Mucosa of descending colon (tissue), 3 donors: ENCODE measurements around the gene LOXL4. TPM values are rescaled to one million over a fixed set of nuclear protein-coding genes. Genes with fewer than 3 reads are reported as not detected.

Experiments
- ATAC-seq: fragments of 200-7000 bp; cut with Tn5 transposase; one replicate; pipeline ENCODE4 v1.9.1; 2020; ENCODE audit warnings: mild to moderate bottlenecking, moderate library complexity
- DNase-seq, 3 donors: peaks; one replicate each; pipeline ENCODE4 v3.0.0-alpha.2; 2020
- H3K36me3 ChIP-seq: fragments of 200-600 bp; one replicate; pipeline ENCODE4 v1.8.0; 2021; ENCODE audit warnings: low read depth, mild to moderate bottlenecking
- H3K4me1 ChIP-seq: fragments of 200-600 bp; one replicate; pipeline ENCODE4 v1.8.0; 2021; ENCODE audit warnings: low read depth, mild to moderate bottlenecking
- H3K4me3 ChIP-seq: fragments of 200-600 bp; one replicate; pipeline ENCODE4 v1.8.0; 2021; ENCODE audit warnings: mild to moderate bottlenecking
- H3K9me3 ChIP-seq: fragments of 200-600 bp; one replicate; pipeline ENCODE4 v1.8.0; 2021; ENCODE audit warnings: mild to moderate bottlenecking
- CTCF ChIP-seq: fragments of 200-600 bp; IDR thresholded peaks from one replicate; pipeline ENCODE4 v1.8.0; 2022; ENCODE audit warnings: antibody characterized with exemption, mild to moderate bottlenecking
- intact Hi-C, 2 donors: fragments of 100-400 bp; cut with DNase I in 1 of 2; cut with micrococcal nuclease in 1 of 2; formaldehyde crosslinking; loops; one replicate each; pipeline versions ENCODE4 v1.11.0 to v1.11.1; 2022; cut with DNase I, micrococcal nuclease
- total RNA-seq, 3 donors: library from RNA; stranded (reverse); fragmentation: NEBNext Ultra II Directional in 2 of 3; extraction: Animal tissue kit (Norgen Biotek cat#: 25700) in 2 of 3; gene quantifications; one replicate each; pipeline versions ENCODE4 v1.2.1 to v1.2.4, GENCODE V29; 2021 to 2023
- donor health status: DM: no; HTN: no; CAD: no; lungs with moderate emphysema.
- donor health status: DM: no; HTN: no; CAD: no.
- donor health status: DM: no; HTN: yes; CAD: no.

The LOXL4 gene
- total RNA-seq, 3 donors from 2014 or later = 0.58 to 7.8 (median 0.58) TPM

- Histone ChIP-seq H3K4me3 (no peak overlapping the region), H3K36me3 (no peaks in the 10 kb centered on the region), H3K9me3 (no peaks in the 10 kb centered on the region), H3K4me1 (no peaks in the 10 kb centered on the region)
- no peak for TF ChIP-seq CTCF
- intact Hi-C loops = no loop called here
- no peak for DNase-seq
- ATAC-seq = no peak
Observed at GRCh38 chr10:98258683-98259454, 9.1 kb downstream of the LOXL4 start.

GRCh38 chr10:98257961-98258360 is 10.0 kb downstream of the LOXL4 start:
- no peaks in the 10 kb centered on the region for H3K9me3 ChIP-seq
- no peaks in the 10 kb centered on the region for H3K36me3 ChIP-seq
- ATAC-seq (no peak), DNase-seq (no peak)
- intact Hi-C loops = no loop called here
- no peak overlapping the region for H3K4me3 ChIP-seq
- H3K4me1 ChIP-seq = no peaks in the 10 kb centered on the region
- no peak for TF ChIP-seq CTCF

GRCh38 chr10:98257198-98257597 is 10.8 kb downstream of the LOXL4 start:
- DNase-seq = no peak
- no peak overlapping the region for H3K4me3 ChIP-seq

GRCh38 chr10:98256692-98257091 is 11.3 kb downstream of the LOXL4 start:
- Histone ChIP-seq H3K9me3 (no peaks in the 10 kb centered on the region), H3K4me1 (no peaks in the 10 kb centered on the region), H3K36me3 (no peaks in the 10 kb centered on the region), H3K4me3 (no peak overlapping the region)
- DNase-seq (no peak), ATAC-seq (no peak)
- no peak for TF ChIP-seq CTCF
- intact Hi-C loops = no loop called here

More at GRCh38 chr10:98257198-98257597, 10.8 kb downstream of the LOXL4 start:
- ATAC-seq = no peak
- intact Hi-C loops = no loop called here
- no peaks in the 10 kb centered on the region for H3K9me3 ChIP-seq
- TF ChIP-seq CTCF = no peak
- H3K4me1 ChIP-seq = no peaks in the 10 kb centered on the region
- H3K36me3 ChIP-seq = no peaks in the 10 kb centered on the region

- Histone ChIP-seq H3K9me3 (no peaks in the 10 kb centered on the region), H3K4me3 (no peak overlapping the region), H3K4me1 (no peaks in the 10 kb centered on the region), H3K36me3 (no peaks in the 10 kb centered on the region)
- ATAC-seq (no peak), DNase-seq (no peak)
- TF ChIP-seq CTCF = no peak
- intact Hi-C loops = no loop called here
Observed at GRCh38 chr10:98255146-98255877, 12.7 kb downstream of the LOXL4 start.
